SJSA1 (cell line): ENCODE measurements around the gene SYT14. TPM values are rescaled to one million over a fixed set of nuclear protein-coding genes. Genes with fewer than 3 reads are reported as not detected.

Experiments used
- DNase-seq, 2 experiments: peaks; one replicate each; pipeline ENCODE4 v3.0.0-alpha.2; 2015 to 2020; ENCODE audit warnings: low spot score in 2 of 2, low read depth in 1 of 2
- H3K27ac ChIP-seq: fragments of 250-450 bp; sonication (Bioruptor Pico); 2 replicates; pipeline ENCODE4 v1.5.1; 2020; ENCODE audit warnings: mild to moderate bottlenecking, moderate library complexity
- H3K27me3 ChIP-seq: fragments of 250-450 bp; sonication (Bioruptor Pico); replicated peaks from 2 replicates; pipeline ENCODE4 v1.5.1; 2020; ENCODE audit warnings: mild to moderate bottlenecking, moderate library complexity
- H3K36me3 ChIP-seq: fragments of 250-450 bp; sonication (Bioruptor Pico); 2 replicates; pipeline ENCODE4 v1.5.1; 2020; ENCODE audit warnings: mild to moderate bottlenecking
- H3K4me1 ChIP-seq: fragments of 250-450 bp; sonication (Bioruptor Pico); replicated peaks from 2 replicates; pipeline ENCODE4 v1.6.1; 2021; ENCODE audit warnings: mild to moderate bottlenecking
- H3K4me3 ChIP-seq: fragments of 250-450 bp; sonication (Bioruptor Pico); 2 replicates; pipeline ENCODE4 v1.5.1; 2020; ENCODE audit warnings: mild to moderate bottlenecking
- H3K9me3 ChIP-seq: fragments of 250-450 bp; sonication (Bioruptor Pico); replicated peaks from 2 replicates; pipeline ENCODE4 v1.5.1; 2020; ENCODE audit warnings: mild to moderate bottlenecking
- total RNA-seq: library from RNA; depleted of rRNA; stranded (reverse); fragments of >200 nt; shearing (Covaris generic); gene quantifications from 2 replicates; pipeline ENCODE4 v1.2.3, GENCODE V29; 2014

The SYT14 gene
- total RNA-seq, 1 experiment from 2014 or later, result 1.00 TPM

DNA sequence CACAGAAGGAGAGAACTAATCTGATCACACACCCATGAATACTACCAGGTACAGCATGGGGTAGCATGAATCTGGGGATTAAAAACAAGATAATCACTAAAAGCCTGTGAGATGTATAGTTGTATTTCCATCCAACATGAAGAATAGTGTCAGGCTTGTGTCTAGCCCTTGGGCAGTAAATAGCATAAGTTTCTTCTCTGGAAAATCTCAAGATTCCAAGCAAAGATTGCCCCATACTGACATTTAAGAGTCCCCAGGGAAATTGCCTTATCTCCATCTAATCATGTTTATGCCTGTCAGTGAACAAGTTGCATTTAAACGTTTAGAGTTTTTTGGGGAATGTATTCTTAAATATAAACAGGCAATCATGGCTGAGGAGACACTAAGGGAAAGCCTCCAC lies 185.4 kb downstream of the SYT14 start:
- Histone ChIP-seq H3K9me3 (no peaks in the 10 kb centered on the region), H3K27ac (no peak overlapping the region), H3K4me3 (no peak overlapping the region), H3K4me1 (peaks cover 7% of the 10 kb centered on the region; the same call in 1 of the 2 replicates), H3K27me3 (no peaks in the 10 kb centered on the region), H3K36me3 (no peaks in the 10 kb centered on the region)
- DNase-seq, result no peak

DNA sequence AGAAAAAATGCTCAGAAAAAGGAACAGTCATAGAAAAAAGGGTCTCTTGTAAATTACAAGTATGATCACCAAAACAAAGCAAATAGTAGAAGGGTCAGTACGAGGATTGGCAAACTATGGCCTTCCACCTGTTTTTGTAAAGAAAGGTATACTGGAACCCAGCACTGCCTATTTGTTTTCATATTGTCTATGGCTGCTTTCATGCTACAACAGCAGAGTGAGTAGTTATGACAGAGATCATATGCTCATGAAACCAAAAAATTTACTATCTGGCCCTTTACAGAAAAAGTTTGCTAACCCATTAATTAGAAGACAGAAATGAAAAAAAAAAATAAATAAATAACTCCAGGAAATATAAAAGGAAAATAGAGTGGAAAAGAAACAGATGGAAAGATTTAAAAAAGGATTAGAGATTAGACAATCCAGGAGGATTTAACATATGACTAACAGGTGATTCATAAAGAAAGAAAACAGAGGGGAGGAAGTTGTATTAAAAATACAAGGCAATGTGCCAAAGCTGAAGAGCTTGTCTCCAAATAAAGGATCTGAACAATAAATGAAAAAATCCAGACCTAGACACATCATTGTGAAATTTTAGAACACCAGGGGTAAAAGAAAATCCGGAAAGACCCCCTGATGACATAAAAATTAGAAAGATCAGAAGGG lies 186.0 kb downstream of the SYT14 start:
- H3K27ac ChIP-seq, result no peak overlapping the region
- peaks cover 7% of the 10 kb centered on the region; the same call in 1 of the 2 replicates for H3K4me1 ChIP-seq
- no peaks in the 10 kb centered on the region for H3K9me3 ChIP-seq
- H3K27me3 ChIP-seq, result no peaks in the 10 kb centered on the region
- DNase-seq, result peak in 1 of 2 experiments; percentile 35
- no peaks in the 10 kb centered on the region for H3K36me3 ChIP-seq
- H3K4me3 ChIP-seq, result no peak overlapping the region

DNA sequence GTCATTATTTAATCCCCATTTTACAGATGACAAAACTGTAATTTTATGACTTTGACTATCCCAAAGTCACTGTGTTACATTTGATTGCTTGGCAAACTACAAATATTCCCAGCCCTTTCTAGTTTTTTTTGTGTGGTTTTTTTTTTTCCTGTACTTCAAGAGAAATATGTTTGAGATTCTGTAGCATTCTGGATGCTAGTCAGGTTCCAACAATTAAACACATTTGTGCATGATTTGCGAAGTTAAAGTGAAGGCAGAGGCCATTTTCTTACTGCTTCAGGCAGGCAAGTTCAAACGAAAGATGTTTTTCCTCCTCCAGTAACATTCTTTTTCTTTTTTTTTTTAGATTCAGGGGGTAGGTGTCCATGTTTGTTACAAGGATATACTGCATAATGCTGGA lies 186.7 kb downstream of the SYT14 start:
- Histone ChIP-seq H3K27me3 (no peaks in the 10 kb centered on the region), H3K27ac (no peak overlapping the region), H3K36me3 (no peaks in the 10 kb centered on the region), H3K9me3 (no peaks in the 10 kb centered on the region), H3K4me1 (peaks cover 7% of the 10 kb centered on the region; the same call in 1 of the 2 replicates), H3K4me3 (no peak overlapping the region)
- DNase-seq, result no peak

DNA sequence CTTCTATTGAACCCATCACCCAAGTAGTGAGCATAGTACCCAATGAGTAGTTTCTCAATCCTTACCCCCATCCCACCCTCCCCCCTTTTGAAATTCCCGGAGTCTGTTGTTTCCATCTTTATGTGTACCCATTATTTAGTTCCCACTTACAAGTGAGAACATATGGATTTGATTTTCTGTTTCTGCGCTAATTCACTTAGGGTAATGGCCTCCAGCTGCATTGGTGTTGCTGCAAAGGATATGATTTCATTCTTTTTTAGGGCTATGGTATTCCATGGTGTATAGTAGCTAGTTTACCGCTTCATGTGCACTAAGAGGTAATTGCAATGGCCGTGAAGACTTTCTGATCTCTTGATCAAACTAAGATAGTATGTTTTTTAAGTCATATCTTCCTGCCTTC lies 187.1 kb downstream of the SYT14 start:
- Histone ChIP-seq H3K36me3 (no peaks in the 10 kb centered on the region), H3K27ac (no peak overlapping the region), H3K9me3 (no peaks in the 10 kb centered on the region), H3K27me3 (no peaks in the 10 kb centered on the region), H3K4me1 (peaks cover 7% of the 10 kb centered on the region; the same call in 1 of the 2 replicates), H3K4me3 (no peak overlapping the region)
- no peak for DNase-seq

DNA sequence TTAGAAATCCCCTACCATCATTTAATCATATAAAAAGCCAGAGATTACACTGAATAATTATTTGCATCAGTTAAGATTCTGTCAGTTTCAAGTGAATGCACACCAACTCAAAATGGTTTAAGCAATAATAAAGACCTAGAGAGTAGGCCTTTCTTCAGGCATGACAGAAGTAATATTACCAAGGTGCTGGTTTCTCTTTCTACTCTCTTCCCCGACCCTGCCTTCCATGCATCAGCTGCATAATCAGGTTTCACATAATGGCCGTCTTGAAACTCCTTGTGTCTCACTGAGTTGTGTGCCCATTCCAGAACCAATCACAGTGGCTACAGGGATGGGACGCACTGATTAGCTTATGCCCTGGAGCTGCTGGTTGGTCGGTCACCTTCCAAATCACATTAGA lies 191.1 kb downstream of the SYT14 start:
- Histone ChIP-seq H3K4me3 (no peak overlapping the region), H3K9me3 (no peaks in the 10 kb centered on the region), H3K36me3 (no peaks in the 10 kb centered on the region), H3K4me1 (0 out of 2 replicates have a peak, but pooled peaks cover 3% of the 10 kb centered on the region), H3K27ac (no peak overlapping the region), H3K27me3 (no peaks in the 10 kb centered on the region)
- no peak for DNase-seq

DNA sequence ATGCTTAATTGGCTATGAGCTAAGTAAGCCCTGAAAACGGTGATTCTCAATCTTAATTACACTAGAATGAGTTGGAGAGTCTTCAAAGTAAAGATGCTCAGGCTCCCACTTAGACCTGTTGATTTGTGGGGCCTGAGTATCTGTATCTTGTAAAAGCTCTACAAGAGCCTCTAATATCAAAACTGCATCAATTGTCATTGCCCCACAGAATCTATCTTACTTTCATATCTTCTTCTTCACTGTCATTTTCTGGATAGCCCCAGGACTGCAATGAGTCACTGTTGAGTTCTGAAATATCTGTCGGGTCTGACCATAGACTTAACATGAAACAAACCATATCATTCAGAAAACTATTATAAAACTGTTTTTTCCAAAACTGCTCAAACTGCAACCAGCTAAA lies 191.7 kb downstream of the SYT14 start:
- H3K36me3 ChIP-seq, result no peaks in the 10 kb centered on the region
- H3K4me1 ChIP-seq, result no peaks in the 10 kb centered on the region
- no peaks in the 10 kb centered on the region for H3K27me3 ChIP-seq
- H3K27ac ChIP-seq, result no peak overlapping the region
- DNase-seq, result no peak
- H3K9me3 ChIP-seq, result no peaks in the 10 kb centered on the region
- no peak overlapping the region for H3K4me3 ChIP-seq

DNA sequence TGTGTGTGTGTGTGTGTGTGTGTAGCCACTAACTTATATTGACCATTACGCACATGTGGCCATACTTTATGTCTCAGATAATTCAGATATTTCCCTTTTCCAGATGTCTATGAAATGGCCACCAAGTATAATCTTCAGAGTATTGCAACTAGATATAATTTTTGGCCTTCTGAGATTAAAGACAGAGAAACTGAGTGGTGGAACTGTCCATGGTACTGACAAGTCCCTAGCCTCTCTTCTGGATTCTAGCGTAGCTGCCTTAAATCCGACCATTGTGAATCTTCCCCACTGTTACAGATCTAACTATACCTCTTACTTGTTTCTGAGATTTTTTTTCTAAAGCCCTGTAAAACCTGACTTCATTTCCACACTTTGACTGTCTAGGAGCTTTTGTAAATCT lies 194.6 kb downstream of the SYT14 start:
- H3K27me3 ChIP-seq, result no peaks in the 10 kb centered on the region
- H3K4me3 ChIP-seq, result no peak overlapping the region
- no peak for DNase-seq

DNA sequence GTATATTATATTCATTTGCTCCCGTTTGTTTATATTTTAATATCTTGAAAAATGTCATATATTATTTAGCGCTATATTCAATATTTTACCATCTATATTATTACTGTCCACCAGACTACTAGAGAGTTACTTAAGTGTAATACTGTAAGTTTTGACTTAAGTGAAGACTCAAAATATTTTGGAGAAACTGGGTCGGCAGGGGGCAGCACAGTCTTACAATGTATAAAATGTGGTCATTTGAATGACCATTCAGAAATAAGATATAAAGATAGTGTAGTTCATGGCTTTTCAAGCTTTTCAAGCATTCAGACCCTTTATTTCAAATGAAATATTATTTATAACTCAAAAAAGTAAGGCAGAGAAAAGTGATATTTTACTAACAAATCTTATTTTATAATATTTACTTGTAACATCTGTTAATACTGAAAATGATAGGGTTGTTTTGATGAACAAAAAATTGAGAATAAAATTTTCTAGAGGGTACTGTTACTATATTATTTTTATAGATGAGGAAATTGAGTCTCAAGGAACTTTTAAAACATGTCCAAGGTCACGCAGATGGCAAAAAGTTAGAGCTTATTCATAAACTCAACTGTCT lies 205.5 kb downstream of the SYT14 start:
- peak; percentile 58 to 74 for DNase-seq
- H3K36me3 ChIP-seq, result no peaks in the 10 kb centered on the region
- no peaks in the 10 kb centered on the region for H3K4me1 ChIP-seq
- no peak overlapping the region for H3K4me3 ChIP-seq
- no peak overlapping the region for H3K27ac ChIP-seq
- no peaks in the 10 kb centered on the region for H3K9me3 ChIP-seq
- no peaks in the 10 kb centered on the region for H3K27me3 ChIP-seq

More for the DNA sequence above, 194.6 kb downstream of the SYT14 start:
- no peaks in the 10 kb centered on the region for H3K36me3 ChIP-seq
- no peak overlapping the region for H3K27ac ChIP-seq
- no peaks in the 10 kb centered on the region for H3K4me1 ChIP-seq
- no peaks in the 10 kb centered on the region for H3K9me3 ChIP-seq

DNA sequence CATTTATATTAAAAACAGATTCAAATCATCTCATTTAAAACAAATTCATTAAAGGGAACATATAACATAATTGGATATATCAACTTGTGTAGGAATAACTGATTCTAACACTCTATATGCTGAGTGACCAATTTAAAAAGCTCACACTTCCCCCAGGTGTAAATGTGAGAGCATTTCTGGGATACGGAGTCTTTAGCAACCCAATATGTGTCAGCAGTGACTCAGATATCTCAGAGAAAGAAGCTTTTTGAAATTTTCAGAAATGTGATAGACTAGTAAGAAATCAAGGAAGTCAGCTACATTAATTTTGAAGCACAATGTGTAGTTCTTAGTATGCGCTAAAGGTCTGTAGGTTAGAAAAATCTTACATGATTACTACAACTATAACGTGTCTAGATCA lies 206.7 kb downstream of the SYT14 start:
- DNase-seq, result no peak
- Histone ChIP-seq H3K27ac (no peak overlapping the region), H3K4me3 (no peak overlapping the region), H3K4me1 (no peaks in the 10 kb centered on the region), H3K9me3 (no peaks in the 10 kb centered on the region), H3K36me3 (no peaks in the 10 kb centered on the region), H3K27me3 (no peaks in the 10 kb centered on the region)

DNA sequence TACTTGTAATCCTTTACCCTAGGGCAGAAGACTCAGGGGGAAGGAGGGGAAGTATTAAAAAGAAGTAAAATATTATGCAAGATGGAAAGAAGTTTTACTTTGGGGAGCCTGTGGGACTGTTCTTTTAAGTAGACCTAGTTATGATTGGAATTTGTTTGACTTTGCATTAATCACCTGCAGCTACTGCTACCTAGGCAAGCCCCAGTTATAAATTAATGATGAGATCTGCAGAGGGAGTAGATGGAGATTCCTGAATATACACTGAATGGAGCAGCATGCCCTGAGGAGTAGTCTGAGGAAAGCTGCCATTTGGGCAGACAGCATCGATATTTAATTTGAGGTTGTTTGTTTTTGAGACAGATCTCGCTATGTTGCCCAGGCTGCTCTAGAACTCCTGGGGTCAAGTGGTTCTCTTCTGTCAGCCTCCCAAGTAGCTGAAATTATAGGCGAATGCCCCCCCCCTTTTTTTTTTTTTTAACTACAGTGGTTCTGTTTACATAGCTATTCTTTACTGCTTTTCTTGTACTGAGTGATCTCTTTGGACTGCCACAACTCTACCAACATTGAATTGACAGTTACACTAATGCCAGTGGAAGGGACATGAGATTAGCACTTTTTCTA lies 213.1 kb downstream of the SYT14 start:
- Histone ChIP-seq H3K4me3 (no peak overlapping the region), H3K9me3 (no peaks in the 10 kb centered on the region), H3K27ac (no peak overlapping the region), H3K36me3 (no peaks in the 10 kb centered on the region), H3K27me3 (peaks cover 3% of the 10 kb centered on the region; the same call in 1 of the 2 replicates), H3K4me1 (no peaks in the 10 kb centered on the region)
- no peak for DNase-seq

DNA sequence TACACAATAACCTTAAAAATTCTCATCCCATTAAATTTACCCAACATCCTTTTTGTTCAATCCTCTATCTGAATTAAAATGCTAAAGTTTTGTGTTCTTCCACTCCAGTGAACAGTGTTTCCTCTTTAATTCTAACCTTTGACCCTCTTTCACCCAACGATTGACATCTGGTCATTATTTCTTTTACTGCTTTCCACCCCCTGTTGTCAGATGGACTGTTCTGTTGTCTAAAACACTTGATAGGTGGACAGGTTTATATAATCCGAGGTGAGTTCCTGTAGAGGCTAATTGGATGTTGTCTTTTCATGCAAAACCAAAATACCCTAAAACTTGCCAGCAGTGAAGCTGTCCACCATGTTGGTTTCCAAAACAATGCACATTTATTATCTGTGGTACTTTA lies 221.2 kb downstream of the SYT14 start:
- Histone ChIP-seq H3K36me3 (no peaks in the 10 kb centered on the region), H3K4me3 (no peak overlapping the region), H3K4me1 (no peaks in the 10 kb centered on the region), H3K27me3 (peaks cover 3% of the 10 kb centered on the region; the same call in 1 of the 2 replicates), H3K9me3 (no peaks in the 10 kb centered on the region), H3K27ac (no peak overlapping the region)
- DNase-seq, result no peak

DNA sequence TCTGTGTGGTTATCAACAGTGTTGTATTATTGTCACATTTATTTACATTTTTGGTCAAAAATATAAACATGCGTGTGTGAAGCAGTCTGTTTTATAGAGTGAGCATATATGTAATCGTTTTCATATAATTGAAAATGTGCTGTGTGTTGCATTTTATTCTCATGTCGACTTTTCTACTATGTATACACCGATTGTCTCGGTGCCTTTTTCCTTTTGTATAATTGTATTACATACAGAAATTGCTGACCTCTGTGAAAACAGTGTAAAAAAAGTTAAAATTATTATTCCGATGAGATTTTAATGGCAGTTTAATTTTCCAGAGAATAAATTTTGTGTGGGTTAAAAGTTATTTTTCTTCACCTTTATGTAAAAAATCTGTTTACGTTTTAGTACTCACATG lies 232.2 kb downstream of the SYT14 start:
- Histone ChIP-seq H3K9me3 (no peaks in the 10 kb centered on the region), H3K4me3 (no peak overlapping the region), H3K36me3 (no peaks in the 10 kb centered on the region), H3K27me3 (no peaks in the 10 kb centered on the region), H3K27ac (no peak overlapping the region), H3K4me1 (no peaks in the 10 kb centered on the region; the same call in 1 of the 2 replicates)
- DNase-seq, result no peak

DNA sequence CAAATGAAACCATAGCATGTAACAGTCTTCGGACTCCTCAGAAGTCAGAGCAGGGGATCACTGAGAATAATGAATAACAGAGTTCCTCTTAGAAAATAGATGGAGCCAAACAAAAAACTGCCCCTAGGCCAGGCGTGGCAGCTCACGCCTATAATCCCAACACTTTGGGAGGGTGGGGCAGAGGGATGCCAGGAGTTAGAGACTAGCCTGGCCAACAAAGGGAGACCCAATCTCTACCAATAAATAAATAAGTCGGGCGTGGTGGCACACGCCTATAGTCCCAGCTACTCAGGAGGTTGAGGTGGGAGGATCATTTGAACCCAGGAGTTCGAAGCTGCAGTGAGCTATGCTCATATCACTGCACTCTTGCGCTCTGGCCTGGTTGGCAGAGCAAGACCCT lies 236.1 kb downstream of the SYT14 start:
- Histone ChIP-seq H3K27ac (no peak overlapping the region), H3K4me3 (no peak overlapping the region), H3K36me3 (no peaks in the 10 kb centered on the region), H3K4me1 (no peaks in the 10 kb centered on the region; the same call in 1 of the 2 replicates), H3K27me3 (no peaks in the 10 kb centered on the region), H3K9me3 (no peaks in the 10 kb centered on the region)
- no peak for DNase-seq

DNA sequence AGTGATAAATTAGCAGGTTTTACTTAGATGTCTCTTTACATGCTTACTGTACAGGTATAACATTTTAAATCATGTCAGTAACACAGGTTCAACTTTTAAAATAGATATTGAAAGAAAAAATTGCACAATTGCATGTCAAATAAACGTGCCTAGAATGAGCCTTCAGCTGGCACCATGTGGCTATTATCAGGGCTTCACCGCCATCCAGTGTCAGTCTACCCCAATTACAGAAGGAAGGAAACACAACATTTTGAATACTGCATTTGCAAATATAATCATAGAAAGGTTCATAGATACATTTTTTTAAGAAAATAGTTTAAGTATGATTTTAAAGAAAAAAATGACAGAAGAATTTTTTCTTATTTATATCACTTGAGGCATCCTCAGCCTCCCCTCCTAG lies 247.0 kb downstream of the SYT14 start:
- DNase-seq, result no peak
- H3K4me1 ChIP-seq, result peaks cover 21% of the 10 kb centered on the region
- no peaks in the 10 kb centered on the region; the same call in 1 of the 2 replicates for H3K36me3 ChIP-seq
- no peak overlapping the region for H3K4me3 ChIP-seq
- no peaks in the 10 kb centered on the region for H3K27me3 ChIP-seq
- no peak overlapping the region for H3K27ac ChIP-seq
- 0 out of 2 replicates have a peak, but pooled peaks cover 3% of the 10 kb centered on the region for H3K9me3 ChIP-seq
